GM21515 (cell line): Measurements from ENCODE around the gene PRC1.
"Not testable (repeated sequence)": the region's sequence is repeated elsewhere in the genome, so short reads cannot be mapped to it uniquely, and the experiment has no call there.

Source experiments
- ATAC-seq: cut with Tn5 transposase; IDR thresholded peaks from one replicate; pipeline ENCODE4 v1.9.1; 2021; ENCODE audit not compliant: unreplicated experiment

Gene PRC1, protein sequence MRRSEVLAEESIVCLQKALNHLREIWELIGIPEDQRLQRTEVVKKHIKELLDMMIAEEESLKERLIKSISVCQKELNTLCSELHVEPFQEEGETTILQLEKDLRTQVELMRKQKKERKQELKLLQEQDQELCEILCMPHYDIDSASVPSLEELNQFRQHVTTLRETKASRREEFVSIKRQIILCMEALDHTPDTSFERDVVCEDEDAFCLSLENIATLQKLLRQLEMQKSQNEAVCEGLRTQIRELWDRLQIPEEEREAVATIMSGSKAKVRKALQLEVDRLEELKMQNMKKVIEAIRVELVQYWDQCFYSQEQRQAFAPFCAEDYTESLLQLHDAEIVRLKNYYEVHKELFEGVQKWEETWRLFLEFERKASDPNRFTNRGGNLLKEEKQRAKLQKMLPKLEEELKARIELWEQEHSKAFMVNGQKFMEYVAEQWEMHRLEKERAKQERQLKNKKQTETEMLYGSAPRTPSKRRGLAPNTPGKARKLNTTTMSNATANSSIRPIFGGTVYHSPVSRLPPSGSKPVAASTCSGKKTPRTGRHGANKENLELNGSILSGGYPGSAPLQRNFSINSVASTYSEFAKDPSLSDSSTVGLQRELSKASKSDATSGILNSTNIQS

GRCh38 chr15:90994417-90995311 lies at the start of gene PRC1:
PRC1 (minus strand) TSS chr15:90994535; CDS start chr15:90994417, 118 bp downstream.
- peak; percentile 95 for ATAC-seq

GRCh38 chr15:91043202-91043874 lies 49.0 kb upstream of the PRC1 start:
- no peak for ATAC-seq

- no peak for ATAC-seq
These were observed 46.5 kb upstream of the PRC1 start for GRCh38 chr15:91040856-91041255.

GRCh38 chr15:91039996-91040395 lies 45.7 kb upstream of the PRC1 start:
- ATAC-seq = no peak

DNA sequence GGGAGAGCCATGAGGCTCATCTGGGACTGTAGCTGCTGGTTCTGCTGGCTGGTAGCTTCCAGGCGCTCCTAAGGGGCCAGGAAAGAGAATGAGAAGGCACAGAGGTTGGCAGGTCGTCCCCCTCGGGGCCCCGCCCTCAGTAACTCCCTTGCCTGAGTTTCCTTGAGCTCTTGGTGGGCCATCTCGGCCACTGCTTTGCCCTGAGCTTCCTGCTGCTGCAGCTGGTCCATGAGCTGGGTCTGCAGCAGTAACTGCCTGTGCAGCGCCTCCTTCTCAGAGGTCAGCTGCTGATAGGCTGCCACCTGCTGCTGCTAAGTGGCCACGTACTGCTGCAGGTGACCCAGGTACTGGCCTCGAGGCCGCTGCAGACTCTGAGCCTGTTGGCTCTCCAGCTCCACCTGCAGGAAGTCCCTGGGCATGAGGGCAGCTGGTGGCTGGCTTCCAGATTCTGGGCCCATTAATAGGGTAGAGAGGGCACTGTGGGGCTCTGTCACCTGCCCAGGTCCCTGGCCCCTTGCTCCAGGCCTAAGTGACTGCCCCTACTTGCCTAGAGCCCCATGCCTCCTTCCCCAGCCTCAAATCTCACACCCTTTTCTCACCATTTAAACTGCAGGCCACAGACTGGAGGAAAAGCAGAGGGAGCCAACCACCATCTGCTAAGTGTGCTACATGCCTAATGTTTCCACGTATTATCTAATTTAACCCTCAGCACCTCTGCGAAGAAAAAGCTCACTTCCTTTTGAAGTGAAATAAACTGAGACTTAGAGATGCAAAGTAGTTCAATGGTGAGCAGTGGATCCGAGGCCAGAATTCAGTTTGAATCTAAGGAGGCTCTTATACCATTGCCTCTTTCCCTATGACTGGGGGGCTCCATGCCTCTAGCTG lies 38.8 kb upstream of the PRC1 start:
- ATAC-seq = no peak

GRCh38 chr15:91031796-91032195 lies 37.5 kb upstream of the PRC1 start:
- ATAC-seq = no peak

- ATAC-seq = no peak
These were observed 33.3 kb upstream of the PRC1 start for GRCh38 chr15:91027677-91028076.

GRCh38 chr15:91023720-91024119 lies 29.4 kb upstream of the PRC1 start:
- no peak for ATAC-seq

DNA sequence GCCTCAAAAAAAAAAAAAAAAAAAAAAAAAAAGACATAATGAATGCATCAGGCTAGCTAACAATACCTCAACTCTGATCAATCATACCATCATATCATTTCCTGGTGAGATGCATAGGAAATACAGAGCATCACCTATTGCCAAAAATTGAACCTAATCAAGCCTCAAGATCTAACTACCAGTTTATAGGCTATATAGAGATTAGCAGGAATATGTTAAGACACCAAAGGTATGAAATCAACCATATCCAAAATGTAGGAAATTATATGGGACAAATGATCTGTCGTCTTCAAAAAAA lies 28.4 kb upstream of the PRC1 start:
- ATAC-seq = no peak

DNA sequence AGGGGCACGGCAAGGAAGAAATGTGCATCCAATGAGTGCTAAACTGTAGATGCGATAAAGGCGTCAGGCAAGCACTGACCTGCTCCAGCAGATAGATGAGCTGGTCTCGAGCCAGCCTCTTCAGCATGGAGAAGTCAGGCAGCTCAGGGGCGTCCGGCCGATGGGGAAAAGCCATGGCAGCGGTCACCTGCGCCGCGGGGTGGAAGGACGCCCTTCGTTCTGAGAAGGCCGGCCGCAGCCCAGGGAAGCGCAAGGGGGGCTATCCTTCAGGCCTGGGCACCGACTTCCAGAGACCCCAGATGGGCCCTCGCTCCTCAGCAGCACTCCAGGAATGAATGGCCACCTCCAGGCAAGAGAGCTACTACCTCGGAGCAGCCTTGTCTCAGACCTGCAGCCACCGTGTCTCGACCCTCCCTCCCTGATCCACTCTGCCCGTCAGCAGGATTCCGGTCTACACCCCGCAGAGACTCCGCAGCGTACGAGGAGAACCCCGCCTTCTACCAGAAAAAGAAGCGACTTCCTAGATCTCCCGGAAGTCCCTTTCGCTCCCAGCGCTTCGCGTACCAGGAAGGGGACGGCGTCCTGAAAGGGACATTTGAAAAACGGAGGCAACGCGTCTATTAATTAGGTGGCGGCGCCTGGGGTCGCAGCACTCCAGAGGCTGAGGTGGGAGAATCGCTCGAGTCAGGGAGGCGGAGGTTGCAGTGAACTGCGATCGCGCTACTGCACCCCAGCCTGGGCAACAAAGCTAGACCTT lies 27.9 kb upstream of the PRC1 start, which contains the start of gene VPS33B:
VPS33B (minus strand) TSS at position 520 of the 757 bp plus-strand sequence; CDS start at position 175, 345 bp downstream.
- peak; percentile 79 for ATAC-seq

- no peak for ATAC-seq
These were observed 27.3 kb upstream of the PRC1 start for GRCh38 chr15:91021516-91022074.

GRCh38 chr15:91018158-91018557 lies 23.8 kb upstream of the PRC1 start:
- ATAC-seq = no peak

GRCh38 chr15:91017716-91018115 lies 23.4 kb upstream of the PRC1 start:
- ATAC-seq = no peak

DNA sequence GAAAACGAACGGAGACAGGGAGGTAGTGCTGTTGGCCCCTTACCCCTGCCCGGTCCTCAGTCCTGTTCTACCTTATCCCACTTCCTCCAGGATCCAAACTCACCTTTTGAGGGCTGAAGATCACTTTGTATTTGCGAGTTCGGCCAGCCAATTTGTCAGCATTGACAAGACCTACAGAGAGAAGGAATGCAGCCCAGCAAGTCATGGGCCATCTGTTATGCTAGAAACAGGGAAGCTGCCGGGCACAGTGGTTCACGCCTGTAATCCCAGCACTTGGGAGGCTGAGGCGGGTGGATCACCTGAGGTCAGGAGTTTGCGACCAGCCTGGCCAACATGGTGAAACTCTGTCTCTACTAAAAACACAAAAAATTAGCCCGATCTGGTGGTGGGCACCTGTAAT lies 19.4 kb upstream of the PRC1 start:
- ATAC-seq = not testable (repeated sequence)

DNA sequence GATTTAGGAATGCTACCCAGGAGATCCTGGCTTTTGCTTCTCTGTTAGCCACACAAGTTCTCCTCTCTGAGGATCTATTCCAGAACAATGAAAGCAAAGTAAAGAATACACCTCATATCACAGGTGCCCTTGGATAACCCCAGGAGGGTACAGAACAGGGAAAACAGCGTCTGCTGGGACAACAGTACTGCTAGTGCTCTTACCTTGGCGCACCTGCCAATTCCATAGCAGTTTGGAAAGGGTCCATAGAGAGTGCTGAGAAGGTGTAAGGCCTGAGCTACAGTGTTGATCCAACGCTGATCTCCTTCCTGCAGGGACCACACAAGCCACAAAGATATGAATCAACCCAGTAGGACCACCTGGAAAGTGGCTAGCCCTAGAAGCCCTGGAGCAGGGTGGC lies 12.9 kb upstream of the PRC1 start:
- ATAC-seq = no peak

DNA sequence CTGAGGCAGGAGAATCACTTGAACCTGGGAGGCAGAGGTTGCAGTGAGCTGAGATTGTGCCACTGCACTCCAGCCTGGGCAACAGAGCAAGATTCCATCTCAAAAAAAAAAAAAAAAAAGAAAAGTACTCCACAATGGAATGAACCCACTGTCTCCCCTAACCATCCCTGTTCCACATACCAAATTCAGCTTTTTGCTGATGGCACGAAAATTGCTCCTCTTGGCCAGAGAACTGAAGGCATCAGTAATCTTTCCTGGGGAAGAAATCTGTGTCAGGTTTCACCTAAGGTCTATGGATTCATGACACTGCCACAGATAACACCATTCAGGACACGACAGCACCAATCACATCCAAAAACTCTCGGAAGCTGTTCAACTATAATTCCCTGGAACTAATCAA lies 6.9 kb upstream of the PRC1 start:
- no peak for ATAC-seq

GRCh38 chr15:90998737-90999136 lies 4.4 kb upstream of the PRC1 start:
- ATAC-seq = no peak

GRCh38 chr15:90994059-90994416 lies 297 bp downstream of the PRC1 start:
- peak; percentile 18 for ATAC-seq
